WTC11 (cell line): ENCODE results near the gene PPP1R14D.
A peak's percentile ranks its signal among the peaks of the same experiment; 100 is the strongest.

Experiments used
- JUN ChIP-seq: sonication (generic); formaldehyde crosslinking; IDR thresholded peaks from 2 replicates; pipeline ENCODE4 v1.8.0; 2023; ENCODE audit warnings: mild to moderate bottlenecking, missing genetic modification reagents
- TF ChIP-seq, protein P1 (sequence below): sonication (generic); formaldehyde crosslinking; IDR thresholded peaks from 2 replicates; pipeline ENCODE4 v1.8.1; 2023; ENCODE audit warnings: mild to moderate bottlenecking, missing genetic modification reagents, moderate library complexity
- TF ChIP-seq, protein P2 (sequence below): fragments of 200-600 bp; IDR thresholded peaks from 2 replicates; pipeline ENCODE4 v1.8.0; 2022; ENCODE audit warnings: antibody characterized with exemption

DNA sequence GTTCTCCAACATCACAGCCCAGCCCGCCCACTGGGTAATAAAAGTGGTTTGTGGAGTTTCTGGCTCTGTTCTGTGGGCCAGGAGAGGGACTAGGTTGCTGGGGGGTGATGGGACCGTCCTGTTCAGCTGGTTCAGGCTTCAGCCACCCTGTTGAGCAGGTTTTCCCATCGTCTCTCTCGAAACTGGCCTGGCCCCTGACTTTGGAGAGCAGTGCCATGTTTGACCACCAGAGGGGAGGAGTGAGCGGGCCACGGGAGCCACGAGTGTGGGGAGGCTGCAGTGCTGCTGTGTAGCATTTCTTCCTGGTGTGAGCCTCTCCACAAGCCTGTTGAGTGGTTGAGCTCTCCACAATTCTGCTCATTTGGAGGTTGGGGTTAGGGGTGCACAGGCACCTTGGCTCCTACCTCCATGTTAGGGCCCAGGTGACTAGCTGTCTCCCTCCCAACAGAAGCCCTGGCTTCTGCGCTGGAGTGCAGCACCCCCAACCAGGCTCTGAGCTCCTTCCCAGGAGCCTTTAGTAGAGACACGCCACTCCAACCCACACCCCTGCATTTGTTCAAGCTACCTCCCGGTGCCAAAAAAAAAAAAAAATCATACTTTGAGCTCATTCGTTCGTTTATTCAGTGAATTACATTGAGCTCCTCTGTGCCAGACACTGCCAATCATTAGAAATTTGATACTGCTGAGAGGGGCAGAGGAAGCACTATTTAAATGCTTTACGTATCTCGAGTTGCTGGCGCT lies 29.3 kb upstream of the PPP1R14D start:
- TF ChIP-seq, protein P1, sequence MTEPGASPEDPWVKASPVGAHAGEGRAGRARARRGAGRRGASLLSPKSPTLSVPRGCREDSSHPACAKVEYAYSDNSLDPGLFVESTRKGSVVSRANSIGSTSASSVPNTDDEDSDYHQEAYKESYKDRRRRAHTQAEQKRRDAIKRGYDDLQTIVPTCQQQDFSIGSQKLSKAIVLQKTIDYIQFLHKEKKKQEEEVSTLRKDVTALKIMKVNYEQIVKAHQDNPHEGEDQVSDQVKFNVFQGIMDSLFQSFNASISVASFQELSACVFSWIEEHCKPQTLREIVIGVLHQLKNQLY (CRISPR knock-in tag): no peak
- no peak for TF ChIP-seq JUN (CRISPR knock-in tag)
- TF ChIP-seq, protein P2, sequence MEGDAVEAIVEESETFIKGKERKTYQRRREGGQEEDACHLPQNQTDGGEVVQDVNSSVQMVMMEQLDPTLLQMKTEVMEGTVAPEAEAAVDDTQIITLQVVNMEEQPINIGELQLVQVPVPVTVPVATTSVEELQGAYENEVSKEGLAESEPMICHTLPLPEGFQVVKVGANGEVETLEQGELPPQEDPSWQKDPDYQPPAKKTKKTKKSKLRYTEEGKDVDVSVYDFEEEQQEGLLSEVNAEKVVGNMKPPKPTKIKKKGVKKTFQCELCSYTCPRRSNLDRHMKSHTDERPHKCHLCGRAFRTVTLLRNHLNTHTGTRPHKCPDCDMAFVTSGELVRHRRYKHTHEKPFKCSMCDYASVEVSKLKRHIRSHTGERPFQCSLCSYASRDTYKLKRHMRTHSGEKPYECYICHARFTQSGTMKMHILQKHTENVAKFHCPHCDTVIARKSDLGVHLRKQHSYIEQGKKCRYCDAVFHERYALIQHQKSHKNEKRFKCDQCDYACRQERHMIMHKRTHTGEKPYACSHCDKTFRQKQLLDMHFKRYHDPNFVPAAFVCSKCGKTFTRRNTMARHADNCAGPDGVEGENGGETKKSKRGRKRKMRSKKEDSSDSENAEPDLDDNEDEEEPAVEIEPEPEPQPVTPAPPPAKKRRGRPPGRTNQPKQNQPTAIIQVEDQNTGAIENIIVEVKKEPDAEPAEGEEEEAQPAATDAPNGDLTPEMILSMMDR: peak; percentile 93
